Adrenal gland (tissue), 5 donors: ENCODE results near the gene ETV6.

ENCODE experiments used
- CTCF ChIP-seq, 6 experiments: fragments of 450-650 bp in 4 of 6; fragments of 200-600 bp in 2 of 6; sonication (generic) in 1 of 6; IDR thresholded peaks; 1 replicate in 5 of 6; 2 replicates in 1 of 6; pipeline versions ENCODE4 v1.5.1 to v1.8.0; 2016 to 2021; ENCODE audit warnings: antibody characterized with exemption in 6 of 6, mild to moderate bottlenecking in 2 of 6, moderate library complexity in 1 of 6
- POLR2A ChIP-seq, 2 donors: fragments of 450-650 bp; IDR thresholded peaks; one replicate each; pipeline ENCODE4 v1.6.1; 2017; ENCODE audit warnings: antibody characterized with exemption in 2 of 2, mild to moderate bottlenecking in 2 of 2, moderate library complexity in 1 of 2
- donor health status: DM: no; HTN: no; CAD: no.

- no peak for TF ChIP-seq CTCF (IDR thresholded peaks at IDR 0.05)
- no peak for TF ChIP-seq POLR2A (IDR thresholded peaks at IDR 0.05)
These were observed 28.3 kb downstream of the ETV6 start for GRCh38 chr12:11677752-11678151.
